ENCODE data around the gene MID1.

Gene MID1

DNA sequence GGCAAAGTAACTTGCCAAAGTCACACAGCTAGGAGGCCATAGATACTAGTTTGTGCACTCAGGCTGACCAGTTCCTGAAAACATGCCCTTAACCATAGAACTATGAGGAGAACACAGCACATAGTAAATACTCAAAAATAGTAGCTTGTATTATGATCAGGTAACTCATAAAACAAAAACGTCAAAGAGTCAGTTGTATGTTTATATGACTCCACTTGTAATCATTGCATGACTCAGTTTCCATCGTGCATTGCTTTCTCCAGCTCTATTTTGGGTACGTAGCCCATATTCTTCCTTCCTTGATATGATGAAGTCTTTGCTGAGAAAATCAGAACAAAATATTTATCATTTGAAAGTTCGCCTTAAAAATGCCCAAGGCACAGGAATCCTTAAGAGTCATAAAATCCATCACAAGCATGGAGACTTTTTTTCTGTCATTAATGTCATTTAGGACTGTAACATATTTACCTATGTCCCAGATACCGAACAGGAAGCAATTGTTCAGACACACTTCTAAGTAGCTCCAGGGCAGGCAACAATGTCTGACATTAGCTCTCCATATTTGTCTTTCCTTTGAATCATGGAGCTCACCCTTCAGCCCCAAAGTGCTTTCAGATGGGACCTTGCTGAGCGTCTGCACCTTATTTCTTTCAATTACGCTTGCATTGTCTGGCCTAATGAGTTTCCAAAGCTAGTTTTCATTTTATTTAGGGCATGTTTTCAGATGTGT lies 11.2 kb upstream of the MID1 start:
- Mint-ChIP-seq H3K4me1 (no peaks in the 10 kb centered on the region), H3K9me3 (no peaks in the 10 kb centered on the region), H3K4me3 (no peak overlapping the region), H3K27ac (no peak overlapping the region), H3K27me3 (no peaks in the 10 kb centered on the region), H3K36me3 (no peaks in the 10 kb centered on the region)
- no peak for DNase-seq
- CTCF ChIA-PET = no interaction called here

GRCh38 chrX:10630320-10630719 lies 9.9 kb upstream of the MID1 start:
- no peaks in the 10 kb centered on the region for H3K27me3 Mint-ChIP-seq
- H3K27ac Mint-ChIP-seq = no peak overlapping the region
- CTCF ChIA-PET = no interaction called here
- H3K9me3 Mint-ChIP-seq = no peaks in the 10 kb centered on the region
- no peaks in the 10 kb centered on the region for H3K36me3 Mint-ChIP-seq
- DNase-seq = no peak
- H3K4me3 Mint-ChIP-seq = no peak overlapping the region
- H3K4me1 Mint-ChIP-seq = no peaks in the 10 kb centered on the region

GRCh38 chrX:10629905-10630304 lies 9.5 kb upstream of the MID1 start:
- H3K36me3 Mint-ChIP-seq = no peaks in the 10 kb centered on the region

GRCh38 chrX:10628906-10629305 lies 8.5 kb upstream of the MID1 start:
- Mint-ChIP-seq H3K27me3 (no peaks in the 10 kb centered on the region), H3K27ac (no peak overlapping the region), H3K4me3 (no peak overlapping the region), H3K36me3 (no peaks in the 10 kb centered on the region), H3K9me3 (no peaks in the 10 kb centered on the region), H3K4me1 (no peaks in the 10 kb centered on the region)
- DNase-seq = no peak
- CTCF ChIA-PET = no interaction called here

More at GRCh38 chrX:10629905-10630304, 9.5 kb upstream of the MID1 start:
- no peak for DNase-seq
- no peaks in the 10 kb centered on the region for H3K4me1 Mint-ChIP-seq
- H3K27me3 Mint-ChIP-seq = no peaks in the 10 kb centered on the region
- CTCF ChIA-PET = no interaction called here
- no peaks in the 10 kb centered on the region for H3K9me3 Mint-ChIP-seq
- H3K4me3 Mint-ChIP-seq = no peak overlapping the region
- H3K27ac Mint-ChIP-seq = no peak overlapping the region

GRCh38 chrX:10622197-10622596 lies 1.8 kb upstream of the MID1 start:
- peaks cover 36% of the 10 kb centered on the region for H3K27me3 Mint-ChIP-seq
- H3K36me3 Mint-ChIP-seq = no peaks in the 10 kb centered on the region
- no peak for DNase-seq
- CTCF ChIA-PET = no interaction called here
- H3K27ac Mint-ChIP-seq = no peak overlapping the region
- H3K4me3 Mint-ChIP-seq = no peak overlapping the region
- peaks cover 9% of the 10 kb centered on the region for H3K4me1 Mint-ChIP-seq
- no peaks in the 10 kb centered on the region for H3K9me3 Mint-ChIP-seq

DNA sequence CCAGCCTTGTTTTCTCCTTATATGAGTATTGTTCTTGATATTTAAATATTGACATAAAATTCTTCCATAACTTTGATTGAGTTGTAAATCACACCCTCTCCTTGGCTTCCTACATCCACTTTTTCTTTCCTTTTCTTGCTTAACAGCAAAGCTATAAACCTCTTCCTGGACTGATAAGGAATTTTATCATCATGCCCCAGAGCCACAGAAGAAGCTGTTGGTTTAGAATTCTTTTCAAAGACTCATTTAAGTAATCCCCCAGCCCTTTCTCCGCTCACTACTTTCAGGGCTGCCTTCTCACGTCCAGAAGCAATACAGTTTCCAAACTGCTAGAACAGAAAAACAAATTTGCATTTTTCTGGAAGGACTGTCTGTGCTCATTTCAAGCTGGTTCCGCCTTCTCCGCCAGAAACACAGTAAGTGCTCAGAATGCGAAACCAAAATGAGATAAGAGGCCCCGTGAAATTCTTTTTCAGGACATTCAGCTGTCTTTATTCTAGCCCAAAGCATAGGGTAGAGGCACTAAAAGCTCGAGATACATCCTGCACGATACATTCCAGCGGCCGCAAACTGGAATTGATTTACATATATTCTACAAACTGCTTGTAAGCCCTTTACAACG lies 849 bp downstream of the MID1 start:
- Mint-ChIP-seq H3K27me3 (peaks cover 36% of the 10 kb centered on the region), H3K4me1 (peaks cover 9% of the 10 kb centered on the region), H3K4me3 (peak overlapping the region; percentile 50), H3K27ac (no peak overlapping the region), H3K9me3 (no peaks in the 10 kb centered on the region), H3K36me3 (no peaks in the 10 kb centered on the region)
- CTCF ChIA-PET = interaction anchor here (2.2 kb wide), 1 partner anchor 429 kb away, joined by 8 read pairs; no protein-coding TSS in a partner anchor
- no peak for DNase-seq

- Mint-ChIP-seq H3K27me3 (peaks cover 36% of the 10 kb centered on the region), H3K4me3 (no peak overlapping the region), H3K4me1 (peaks cover 9% of the 10 kb centered on the region), H3K27ac (no peak overlapping the region), H3K9me3 (no peaks in the 10 kb centered on the region), H3K36me3 (no peaks in the 10 kb centered on the region)
- CTCF ChIA-PET = interaction anchor here (1.0 to 2.2 kb wide), 2 partner anchors 429 kb away, joined by 3 to 8 read pairs; no protein-coding TSS in a partner anchor
- no peak for DNase-seq
These were observed 1.4 kb downstream of the MID1 start for GRCh38 chrX:10618961-10619360.

DNA sequence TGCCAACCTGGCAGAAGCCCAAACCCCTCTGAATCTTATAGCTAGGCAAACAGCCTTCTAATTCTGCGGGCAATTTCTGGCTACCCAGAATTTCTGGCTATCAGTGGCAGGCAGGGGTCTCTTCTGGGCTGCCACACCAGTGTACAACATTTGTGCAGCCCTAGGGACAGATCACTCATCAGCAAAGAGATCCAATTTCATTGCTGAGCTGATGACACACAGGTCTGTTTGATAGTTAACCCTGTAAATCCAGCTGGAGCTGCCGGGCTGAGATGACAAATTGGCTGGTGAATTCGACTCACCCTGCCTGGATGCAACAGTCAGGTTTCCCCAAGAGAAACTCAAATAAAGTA lies 2.4 kb downstream of the MID1 start:
- DNase-seq = no peak
- H3K4me1 Mint-ChIP-seq = peaks cover 9% of the 10 kb centered on the region
- peaks cover 36% of the 10 kb centered on the region for H3K27me3 Mint-ChIP-seq
- no peaks in the 10 kb centered on the region for H3K9me3 Mint-ChIP-seq
- no peak overlapping the region for H3K4me3 Mint-ChIP-seq
- H3K36me3 Mint-ChIP-seq = no peaks in the 10 kb centered on the region
- H3K27ac Mint-ChIP-seq = no peak overlapping the region
- CTCF ChIA-PET = interaction anchor here (1.0 kb wide), 1 partner anchor 428 kb away, joined by 3 read pairs; no protein-coding TSS in a partner anchor

DNA sequence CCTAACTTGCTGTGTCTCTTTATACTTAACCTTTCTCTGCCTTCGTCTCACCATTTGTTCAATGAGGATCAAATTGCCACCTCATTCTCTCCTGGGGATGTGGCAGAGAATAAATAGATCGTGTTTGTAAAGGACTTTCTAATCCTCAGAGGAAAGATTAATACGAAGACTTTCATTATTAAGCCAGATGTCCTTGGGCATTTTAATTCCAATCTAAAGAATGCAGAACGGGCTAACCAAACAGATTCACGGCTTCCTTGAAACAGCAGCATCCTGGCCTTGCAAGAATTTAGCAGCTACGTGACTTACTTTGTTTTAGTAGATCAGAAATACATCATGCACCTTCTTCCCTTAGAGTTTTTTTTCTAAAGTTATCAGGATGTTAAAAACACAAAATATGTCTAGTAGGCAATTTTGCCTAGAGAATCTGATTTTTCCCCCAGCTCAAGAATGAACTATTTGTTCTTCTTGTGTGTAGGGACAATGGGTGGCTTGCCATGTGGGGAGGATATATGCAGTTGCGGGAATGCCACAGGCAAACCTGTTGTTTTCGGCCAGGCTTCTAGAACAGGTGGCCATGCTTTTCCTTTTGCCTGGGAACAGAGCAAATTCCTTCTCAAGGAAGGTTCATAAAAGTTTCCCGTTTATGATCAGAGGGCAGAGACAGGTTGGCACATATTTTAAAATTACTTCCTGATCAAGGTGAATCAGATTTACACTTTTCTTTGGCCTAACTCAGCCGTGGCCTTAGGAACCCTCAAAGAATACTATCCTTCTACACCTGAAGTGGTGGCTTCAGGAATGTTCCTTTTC lies 3.0 kb downstream of the MID1 start:
- H3K27me3 Mint-ChIP-seq = peaks cover 35% of the 10 kb centered on the region
- no peaks in the 10 kb centered on the region for H3K9me3 Mint-ChIP-seq
- no peak overlapping the region for H3K4me3 Mint-ChIP-seq
- peaks cover 9% of the 10 kb centered on the region for H3K4me1 Mint-ChIP-seq
- CTCF ChIA-PET = no interaction called here
- H3K27ac Mint-ChIP-seq = no peak overlapping the region
- H3K36me3 Mint-ChIP-seq = no peaks in the 10 kb centered on the region
- DNase-seq = no peak

DNA sequence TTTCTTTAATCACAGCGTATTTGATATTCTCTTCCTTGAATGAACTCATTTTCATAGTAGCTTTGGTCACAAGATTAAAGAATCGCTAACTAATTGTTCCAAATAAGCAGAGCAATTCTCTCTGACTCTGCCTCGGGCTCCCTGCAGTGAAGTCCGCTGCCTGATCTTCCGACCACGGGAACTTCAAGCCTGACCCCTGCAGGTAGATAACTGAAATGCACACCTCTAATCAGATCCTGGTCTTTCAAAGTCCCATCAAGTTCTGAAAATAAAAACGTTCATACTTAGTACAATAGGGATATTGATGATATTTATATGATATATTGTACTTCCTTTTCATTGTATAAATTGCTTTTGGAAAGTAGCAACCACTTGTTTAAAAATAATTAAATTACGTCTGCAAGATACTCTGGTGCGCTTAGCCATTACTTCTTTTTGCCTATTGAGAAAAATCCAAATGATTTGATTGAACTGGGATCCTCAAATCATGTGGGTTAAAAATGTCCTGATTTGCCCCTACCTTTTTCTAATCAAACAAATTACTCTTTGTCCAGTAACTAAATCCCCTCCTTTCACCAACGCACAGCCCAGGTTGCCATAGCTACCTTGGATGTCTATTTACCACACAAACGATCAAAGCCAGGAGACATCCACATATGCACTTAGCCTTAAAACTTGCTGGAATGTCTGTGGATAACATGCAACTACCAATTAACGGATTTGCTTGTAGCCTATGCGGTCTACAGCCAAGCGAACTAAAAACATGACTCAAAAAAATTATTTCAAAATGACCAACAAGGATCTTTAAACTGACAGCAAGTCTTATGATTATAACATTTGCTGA lies 4.2 kb downstream of the MID1 start:
- no peaks in the 10 kb centered on the region for H3K36me3 Mint-ChIP-seq
- DNase-seq = no peak
- peaks cover 9% of the 10 kb centered on the region for H3K4me1 Mint-ChIP-seq
- no peak overlapping the region for H3K27ac Mint-ChIP-seq
- H3K9me3 Mint-ChIP-seq = no peaks in the 10 kb centered on the region
- H3K27me3 Mint-ChIP-seq = peaks cover 32% of the 10 kb centered on the region
- CTCF ChIA-PET = no interaction called here
- no peak overlapping the region for H3K4me3 Mint-ChIP-seq

GRCh38 chrX:10612215-10612614 lies 8.2 kb downstream of the MID1 start:
- CTCF ChIA-PET = no interaction called here
- no peak overlapping the region for H3K4me3 Mint-ChIP-seq
- no peak for DNase-seq
- H3K9me3 Mint-ChIP-seq = no peaks in the 10 kb centered on the region
- no peaks in the 10 kb centered on the region for H3K36me3 Mint-ChIP-seq
- H3K27me3 Mint-ChIP-seq = no peaks in the 10 kb centered on the region
- H3K4me1 Mint-ChIP-seq = no peaks in the 10 kb centered on the region
- H3K27ac Mint-ChIP-seq = no peak overlapping the region

GRCh38 chrX:10611441-10612090 lies 8.8 kb downstream of the MID1 start:
- no peaks in the 10 kb centered on the region for H3K27me3 Mint-ChIP-seq
- no peaks in the 10 kb centered on the region for H3K36me3 Mint-ChIP-seq
- no peaks in the 10 kb centered on the region for H3K4me1 Mint-ChIP-seq
- H3K9me3 Mint-ChIP-seq = no peaks in the 10 kb centered on the region
- no peak for DNase-seq
- H3K4me3 Mint-ChIP-seq = no peak overlapping the region
- no peak overlapping the region for H3K27ac Mint-ChIP-seq
- CTCF ChIA-PET = no interaction called here

DNA sequence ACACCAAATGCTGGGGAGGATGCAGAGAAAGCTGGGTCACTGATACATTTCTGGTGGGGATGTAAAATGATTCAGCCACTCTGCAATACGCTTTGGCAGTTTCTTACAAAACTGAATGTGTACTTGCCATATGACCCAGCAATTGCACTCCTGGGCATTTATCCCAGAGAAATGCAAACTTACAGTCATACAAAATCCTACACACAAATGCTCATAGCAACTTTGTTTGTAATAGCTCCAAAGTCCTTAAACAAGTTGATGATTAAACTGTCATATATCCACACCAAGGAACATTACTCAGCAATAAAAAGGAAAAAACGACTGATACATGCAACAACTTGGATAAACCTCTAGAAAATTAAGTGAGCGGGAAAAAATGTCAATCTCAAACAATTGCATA lies 12.3 kb downstream of the MID1 start:
- no peak for DNase-seq
- CTCF ChIA-PET = no interaction called here
- H3K27me3 Mint-ChIP-seq = no peaks in the 10 kb centered on the region
- no peaks in the 10 kb centered on the region for H3K36me3 Mint-ChIP-seq
- H3K4me3 Mint-ChIP-seq = no peak overlapping the region
- H3K4me1 Mint-ChIP-seq = no peaks in the 10 kb centered on the region
- H3K27ac Mint-ChIP-seq = no peak overlapping the region
- no peaks in the 10 kb centered on the region for H3K9me3 Mint-ChIP-seq

DNA sequence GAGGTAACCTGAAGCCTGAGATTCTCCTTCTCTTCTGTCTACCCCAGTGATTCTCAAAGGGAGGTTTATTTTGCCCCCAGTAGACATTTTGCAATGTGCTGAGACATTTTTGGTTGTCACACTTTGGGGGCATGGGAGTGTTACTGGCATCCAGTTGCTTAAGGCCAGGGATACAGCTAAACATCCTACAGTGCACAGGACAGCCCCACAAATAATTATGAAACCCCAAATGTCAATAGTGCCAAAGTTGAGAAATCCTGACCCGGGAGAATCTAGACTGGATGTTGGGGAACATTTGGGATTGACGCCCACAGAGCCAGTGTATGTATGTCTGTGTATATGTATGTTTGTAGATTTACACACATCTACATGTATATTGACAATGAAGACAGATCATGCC lies 13.2 kb downstream of the MID1 start:
- no peaks in the 10 kb centered on the region for H3K27me3 Mint-ChIP-seq
- no peaks in the 10 kb centered on the region for H3K4me1 Mint-ChIP-seq
- CTCF ChIA-PET = no interaction called here
- no peaks in the 10 kb centered on the region for H3K36me3 Mint-ChIP-seq
- no peak for DNase-seq
- no peaks in the 10 kb centered on the region for H3K9me3 Mint-ChIP-seq
- H3K4me3 Mint-ChIP-seq = no peak overlapping the region
- no peak overlapping the region for H3K27ac Mint-ChIP-seq

Data from activated naive CD4-positive, alpha-beta T cell treated with anti-CD3 and anti-CD28 coated beads, Interleukin-2, amount 10 ng/mL, durations not matched to agents 7 days and 5 days (primary cell).